ENCODE results near the gene ADCYAP1. TPM values are rescaled to one million over a fixed set of nuclear protein-coding genes. Genes with fewer than 3 reads are reported as not detected.
"Not testable (repeated sequence)": the region's sequence is repeated elsewhere in the genome, so short reads cannot be mapped to it uniquely, and the experiment has no call there.

ADCYAP1 gene
- total RNA-seq (1 to 10 TPM in 5 of 6 donors, under 1 TPM in 1; 0.98 to 8.4 (median 2.0) TPM), polyA plus RNA-seq (10 to 100 TPM in 1 of 2 donors, 1 to 10 TPM in 1; 4.7 to 36.3 TPM)

- no peaks in the 10 kb centered on the region for H3K9me3 ChIP-seq
- H3K27ac ChIP-seq: no peak within 1 kb of the TSS
- intact Hi-C loops (cut with DNase I): no loop called here
- ATAC-seq (peak in 1 of 4 donors; percentile 22), FAIRE-seq (no peak), DNase-seq (peak in 3 of 6 donors; percentile 18 to 58 (median 40))
- peaks cover 0 to 18% (median 8%) of the 10 kb centered on the region in 3 donors for H3K4me1 ChIP-seq
- H3K27me3 ChIP-seq: peaks cover 7 to 64% (median 19%) of the 10 kb centered on the region in 4 donors
- no peak within 1 kb of the TSS for H3K4me3 ChIP-seq
- TF ChIP-seq, protein P1, sequence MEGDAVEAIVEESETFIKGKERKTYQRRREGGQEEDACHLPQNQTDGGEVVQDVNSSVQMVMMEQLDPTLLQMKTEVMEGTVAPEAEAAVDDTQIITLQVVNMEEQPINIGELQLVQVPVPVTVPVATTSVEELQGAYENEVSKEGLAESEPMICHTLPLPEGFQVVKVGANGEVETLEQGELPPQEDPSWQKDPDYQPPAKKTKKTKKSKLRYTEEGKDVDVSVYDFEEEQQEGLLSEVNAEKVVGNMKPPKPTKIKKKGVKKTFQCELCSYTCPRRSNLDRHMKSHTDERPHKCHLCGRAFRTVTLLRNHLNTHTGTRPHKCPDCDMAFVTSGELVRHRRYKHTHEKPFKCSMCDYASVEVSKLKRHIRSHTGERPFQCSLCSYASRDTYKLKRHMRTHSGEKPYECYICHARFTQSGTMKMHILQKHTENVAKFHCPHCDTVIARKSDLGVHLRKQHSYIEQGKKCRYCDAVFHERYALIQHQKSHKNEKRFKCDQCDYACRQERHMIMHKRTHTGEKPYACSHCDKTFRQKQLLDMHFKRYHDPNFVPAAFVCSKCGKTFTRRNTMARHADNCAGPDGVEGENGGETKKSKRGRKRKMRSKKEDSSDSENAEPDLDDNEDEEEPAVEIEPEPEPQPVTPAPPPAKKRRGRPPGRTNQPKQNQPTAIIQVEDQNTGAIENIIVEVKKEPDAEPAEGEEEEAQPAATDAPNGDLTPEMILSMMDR (IDR thresholded peaks at IDR 0.05): no peak
- no peaks in the 10 kb centered on the region for H3K36me3 ChIP-seq
- 6% methylated on average over 50 to 51 of the region's 51 CpGs for WGBS, 2 donors
These were observed at the start of gene ADCYAP1 for GRCh38 chr18:904218-905090. Gene ADCYAP1 (plus strand): TSS chr18:904871. CDS start chr18:905387, 516 bp downstream.

DNA sequence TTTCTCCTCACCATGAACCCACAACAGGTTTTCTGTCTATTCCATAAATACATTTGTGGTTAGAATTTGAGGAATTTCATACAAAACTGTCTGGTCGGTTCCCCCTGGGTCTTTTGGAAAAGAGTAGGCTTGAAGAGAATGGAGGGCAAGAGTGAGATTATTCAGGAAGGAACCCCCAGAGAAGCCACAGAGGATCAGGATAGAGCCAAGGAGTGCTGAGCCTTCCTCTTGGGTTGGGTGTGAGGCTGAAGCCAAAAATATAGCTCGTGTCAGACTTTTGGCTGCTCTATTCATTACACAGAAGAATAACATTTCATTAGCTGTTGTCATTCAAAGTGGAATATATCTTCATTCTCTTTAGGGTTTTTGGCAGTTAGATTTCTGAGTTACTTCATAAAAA lies 46.7 kb upstream of the ADCYAP1 start:
- DNase-seq (no peak), FAIRE-seq (no peak), ATAC-seq (no peak)
- no peak overlapping the region for H3K27ac ChIP-seq
- TF ChIP-seq, protein P1 (IDR thresholded peaks at IDR 0.05): no peak
- intact Hi-C loops (cut with DNase I): loop anchor here in 1 of 3 donors (5.0 kb wide), 1 partner anchor 1689 kb away; no protein-coding TSS in a partner anchor
- H3K36me3 ChIP-seq: no peaks in the 10 kb centered on the region
- WGBS, 2 donors: 50 to 63% methylated on average over 2 of the region's 2 CpGs
- no peaks in the 10 kb centered on the region for H3K9me3 ChIP-seq
- no peaks in the 10 kb centered on the region for H3K27me3 ChIP-seq
- H3K4me3 ChIP-seq: no peak overlapping the region
- no peaks in the 10 kb centered on the region for H3K4me1 ChIP-seq

DNA sequence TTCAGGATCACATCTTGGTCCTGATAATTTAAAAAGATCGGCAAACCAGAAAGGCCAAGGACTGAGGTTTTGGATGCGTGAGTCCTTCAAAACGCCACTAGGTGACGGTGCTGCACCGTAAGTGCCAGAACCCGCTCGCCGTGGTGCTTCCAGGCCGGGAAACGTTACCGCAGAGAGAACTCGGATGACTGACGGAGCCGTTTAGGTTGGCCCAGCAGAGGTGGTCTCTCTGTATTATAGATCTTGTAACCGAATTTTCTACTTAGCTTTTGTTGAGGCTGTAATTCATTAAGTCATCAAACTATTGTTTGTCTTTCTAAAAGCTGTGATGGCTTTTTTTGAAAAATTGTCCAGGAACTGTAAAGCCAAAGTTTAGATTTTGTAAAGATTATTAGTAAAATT lies 39.8 kb upstream of the ADCYAP1 start:
- peak; percentile 92 to 100 (median 98) for ATAC-seq
- intact Hi-C loops (cut with DNase I): no loop called here
- peak; percentile 41 to 85 (median 73) for DNase-seq
- no peak overlapping the region for H3K4me3 ChIP-seq
- TF ChIP-seq, protein P1 (IDR thresholded peaks at IDR 0.05): peak; percentile 73 to 97 (median 90)
- no peaks in the 10 kb centered on the region for H3K9me3 ChIP-seq
- H3K27ac ChIP-seq: no peak overlapping the region
- WGBS, 2 donors: 1% methylated on average over 15 of the region's 15 CpGs
- H3K4me1 ChIP-seq: no peaks in the 10 kb centered on the region
- no peaks in the 10 kb centered on the region for H3K36me3 ChIP-seq
- H3K27me3 ChIP-seq: peaks cover 0 to 3% (median 0%) of the 10 kb centered on the region in 4 donors
- peak; percentile 43 for FAIRE-seq

DNA sequence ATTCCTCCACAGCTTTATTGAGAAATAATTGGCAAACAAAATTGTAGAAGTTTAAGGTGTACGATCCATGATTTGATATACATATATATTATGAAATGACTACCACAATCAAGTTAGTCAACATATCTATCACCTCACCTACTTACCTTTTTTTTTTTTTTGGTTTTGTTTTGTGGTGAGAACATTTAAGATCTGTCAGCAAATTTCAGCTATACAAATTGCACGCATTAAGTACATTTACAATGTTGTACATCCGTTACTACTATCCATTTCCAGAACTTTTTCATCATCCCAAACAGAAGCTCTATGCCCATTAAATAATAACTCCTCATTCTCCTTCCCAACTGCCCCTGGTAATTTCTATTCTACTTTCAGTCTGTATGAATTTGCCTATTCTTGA lies 37.4 kb upstream of the ADCYAP1 start:
- no peak overlapping the region for H3K4me3 ChIP-seq
- TF ChIP-seq, protein P1 (IDR thresholded peaks at IDR 0.05): no peak
- ATAC-seq (no peak), DNase-seq (no peak), FAIRE-seq (no peak)
- intact Hi-C loops (cut with DNase I): no loop called here
- no peaks in the 10 kb centered on the region for H3K36me3 ChIP-seq
- peaks cover 0 to 3% (median 0%) of the 10 kb centered on the region in 4 donors for H3K27me3 ChIP-seq
- H3K9me3 ChIP-seq: no peaks in the 10 kb centered on the region
- no peaks in the 10 kb centered on the region for H3K4me1 ChIP-seq
- 79 to 83% methylated on average over 3 of the region's 3 CpGs for WGBS, 2 donors
- H3K27ac ChIP-seq: no peak overlapping the region

DNA sequence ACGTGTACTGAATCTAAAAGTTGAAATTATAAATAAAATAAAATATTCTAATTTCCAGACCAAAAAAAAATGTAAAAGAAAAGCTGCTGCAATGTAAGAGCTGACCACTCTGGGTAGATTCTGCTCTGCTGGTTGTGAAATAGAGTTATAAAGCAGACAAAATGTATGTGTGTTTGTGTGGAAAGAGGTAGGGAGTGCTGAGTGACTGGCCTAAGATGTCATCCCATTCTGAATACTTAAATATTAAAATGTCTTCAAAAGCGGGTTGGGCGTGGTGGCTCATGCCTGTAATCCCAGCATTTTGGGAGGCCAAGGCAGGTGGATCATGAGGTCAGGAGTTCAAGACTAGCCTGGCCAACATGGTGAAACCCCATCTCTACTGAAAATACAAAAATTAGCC lies 31.2 kb upstream of the ADCYAP1 start:
- ATAC-seq; H3K4me1 ChIP-seq; H3K4me3 ChIP-seq; FAIRE-seq; H3K9me3 ChIP-seq; H3K27ac ChIP-seq; intact Hi-C loops (cut with DNase I); H3K27me3 ChIP-seq; DNase-seq; H3K36me3 ChIP-seq: not testable (repeated sequence)
- WGBS, 2 donors: 68 to 82% methylated on average over 3 of the region's 3 CpGs
